ENCODE results near the gene ERC1. TPM values are rescaled to one million over a fixed set of nuclear protein-coding genes. Genes with fewer than 3 reads are reported as not detected.

ERC1 gene
- total and polyA plus RNA-seq, 2 of the 4 experiments (the other 2 are of a cell fraction) = 11.6 to 25.6 TPM

GRCh38 chr12:1439201-1439600 is 448.2 kb downstream of the ERC1 start:
- Histone ChIP-seq H2AK9ac (replicated peaks; ENCODE audit: low read depth, low read length, poor library complexity) (no peak overlapping the region), H3K36me3 (ENCODE audit: control insufficient read depth, insufficient read depth, low read length) (no peaks in the 10 kb centered on the region), H4K5ac (ENCODE audit: low read depth, low read length) (no peak overlapping the region), H4K20me1 (ENCODE audit: insufficient read depth, low read length) (no peaks in the 10 kb centered on the region), H3K9me3 (ENCODE audit: control insufficient read depth, insufficient read depth, low read length) (no peaks in the 10 kb centered on the region), H3K27ac (ENCODE audit: insufficient read depth, low read length) (no peak overlapping the region), H2BK15ac (ENCODE audit: low read depth, low read length) (no peak overlapping the region), H3K14ac (replicated peaks; ENCODE audit: low read depth, low read length) (no peak overlapping the region), H2BK20ac (ENCODE audit: low read depth, low read length) (no peak overlapping the region), H2BK5ac (ENCODE audit: low read depth, low read length, poor library complexity, severe bottlenecking) (no peak overlapping the region), H3K4me2 (ENCODE audit: low read depth, low read length) (no peak overlapping the region), H4K91ac (ENCODE audit: insufficient read depth, low read depth, low read length) (no peak overlapping the region), H2AK5ac (ENCODE audit: low read depth, low read length) (no peak overlapping the region), H3K9ac (ENCODE audit: low read depth, low read length) (no peak overlapping the region), H3K4me3 (ENCODE audit: insufficient read depth, low read depth, low read length) (no peak overlapping the region), H3K27me3 (ENCODE audit: control insufficient read depth, insufficient read depth, low read length) (no peaks in the 10 kb centered on the region), H3K4me1 (ENCODE audit: control insufficient read depth, insufficient read depth, low read length) (peaks cover 6% of the 10 kb centered on the region), H4K8ac (ENCODE audit: low read depth in 2 of 2, low read length in 2 of 2) (no peak overlapping the region), H3K79me1 (ENCODE audit: low read depth in 1 of 2, low read length in 2 of 2) (peaks cover 0 to 5% of the 10 kb centered on the region in 2 experiments; a peak in 1 of 4 replicates), H3K18ac (ENCODE audit: low read depth, low read length) (no peak overlapping the region), H3K23ac (ENCODE audit: low read depth, low read length) (no peak overlapping the region), H3K9me1 (ENCODE audit: insufficient read depth, low read length) (peaks cover 9% of the 10 kb centered on the region; the same call in 1 of the 2 replicates), H3K56ac (ENCODE audit: extremely low read depth, insufficient read depth, low read length) (no peak overlapping the region), H3K4ac (ENCODE audit: low read depth, low read length) (no peak overlapping the region), H2AFZ (replicated peaks; ENCODE audit: low read length, poor library complexity) (no peak overlapping the region), H2BK120ac (ENCODE audit: low read depth, low read length) (no peak overlapping the region)
- no TSS peak for BruUV-seq (replicated peaks)
- in situ Hi-C loops (cut with MboI; ENCODE audit: low sequenced_read_pairs) = no loop called here
- ATAC-seq (ENCODE audit: low read depth) (no peak), DNase-seq (no peak)
- ChIA-PET CTCF (interaction anchor here (0.6 kb wide), 1 partner anchor 140 kb away, joined by 3 read pairs; no protein-coding TSS in a partner anchor), POLR2A (ENCODE audit: unreplicated experiment) (no interaction called here)
- dilution Hi-C loops (cut with HindIII; ENCODE audit: low sequenced_read_pairs, unreplicated experiment) = no loop called here
- intact Hi-C loops (cut with micrococcal nuclease) = no loop called here
- TF ChIP-seq FOS (IDR thresholded peaks at IDR 0.05; ENCODE audit: low read depth, low read length) (no peak), NFE2L2 (IDR thresholded peaks at IDR 0.05; ENCODE audit: low read depth, low read length) (no peak), MAZ (IDR thresholded peaks at IDR 0.05; ENCODE audit: borderline replicate concordance, low read depth, low read length) (no peak), MXI1 (IDR thresholded peaks at IDR 0.05; ENCODE audit: borderline replicate concordance, low read depth, low read length) (no peak), RAD21 (IDR thresholded peaks at IDR 0.05; ENCODE audit: low read length) (no peak)
- whole genome bisulfite sequencing, 2 experiments (ENCODE audit: extremely low coverage in 2 of 2, insufficient read length in 1 of 2) = no CpG with 5 or more reads among the region's 1 CpG
